Caki2 (cell line): ENCODE results near the gene PTGER2. TPM values are rescaled to one million over a fixed set of nuclear protein-coding genes. Genes with fewer than 3 reads are reported as not detected.

Source experiments
- DNase-seq: peaks from one replicate; pipeline ENCODE4 v3.0.0-alpha.2; 2015; ENCODE audit warnings: low read depth
- in situ Hi-C: cut with HindIII; loops from 2 replicates; pipeline ENCODE4 v1.10.0; 2016; ENCODE audit warnings: low sequenced_read_pairs, low pct_unique_long_range_greater_than_20kb, mixed read lengths
- total RNA-seq: library from RNA; depleted of rRNA; stranded (reverse); fragments of >200 nt; shearing (Covaris generic); gene quantifications from 2 replicates; pipeline ENCODE4 v1.2.3, GENCODE V29; 2014; ENCODE audit warnings: low replicate concordance

Gene PTGER2
- total RNA-seq, 1 experiment from 2014 or later: 0.88 TPM

- in situ Hi-C loops: no loop called here
- DNase-seq: peak; percentile 26
These were observed 14.3 kb upstream of the PTGER2 start for GRCh38 chr14:52299692-52300278.

DNA sequence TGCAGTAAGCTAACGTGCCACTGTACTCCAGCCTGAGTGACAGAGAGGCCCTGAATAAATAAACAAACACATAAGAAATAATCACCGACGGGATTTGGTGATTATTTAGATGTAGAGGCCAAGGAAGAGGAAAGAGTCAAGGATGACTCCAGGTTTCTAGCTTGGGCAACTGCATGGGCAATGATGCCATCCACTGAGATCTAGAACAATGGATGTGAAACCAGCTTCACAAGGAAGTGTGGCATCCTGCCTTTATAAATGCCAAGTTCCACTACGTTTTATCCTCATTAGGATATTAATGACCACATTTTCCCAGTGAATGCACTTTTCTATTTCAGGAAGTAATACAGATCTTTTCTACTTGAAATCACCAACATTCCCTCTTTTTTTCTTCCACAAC is 10.9 kb upstream of the PTGER2 start:
- no peak for DNase-seq
- in situ Hi-C loops: no loop called here

- in situ Hi-C loops: no loop called here
- DNase-seq: no peak
These were observed 9.7 kb upstream of the PTGER2 start for GRCh38 chr14:52304248-52304904.

GRCh38 chr14:52305014-52305413 is 9.1 kb upstream of the PTGER2 start:
- no peak for DNase-seq
- in situ Hi-C loops: no loop called here

DNA sequence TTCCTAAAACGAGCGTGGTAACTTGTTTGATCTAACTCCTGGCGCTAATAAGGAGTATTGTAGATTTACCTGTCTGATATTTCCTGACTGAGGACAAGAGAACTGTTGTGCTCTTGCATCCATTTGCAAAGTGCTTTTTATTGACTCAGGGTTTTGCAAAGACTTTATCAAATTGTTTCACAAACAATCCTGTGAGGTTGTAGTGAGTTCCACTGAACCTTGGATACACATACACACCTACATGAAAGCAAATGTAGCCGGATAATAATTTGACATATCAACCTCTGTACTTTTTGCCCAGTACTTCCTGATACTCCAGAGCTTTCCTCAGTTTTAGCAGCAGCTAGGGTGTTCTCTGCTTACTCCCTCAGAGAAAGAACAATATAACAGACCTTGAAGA is 6.7 kb upstream of the PTGER2 start:
- DNase-seq: no peak
- in situ Hi-C loops: no loop called here

GRCh38 chr14:52307905-52308304 is 6.2 kb upstream of the PTGER2 start:
- in situ Hi-C loops: no loop called here
- DNase-seq: no peak

GRCh38 chr14:52310541-52310940 is 3.6 kb upstream of the PTGER2 start:
- no peak for DNase-seq
- in situ Hi-C loops: no loop called here

DNA sequence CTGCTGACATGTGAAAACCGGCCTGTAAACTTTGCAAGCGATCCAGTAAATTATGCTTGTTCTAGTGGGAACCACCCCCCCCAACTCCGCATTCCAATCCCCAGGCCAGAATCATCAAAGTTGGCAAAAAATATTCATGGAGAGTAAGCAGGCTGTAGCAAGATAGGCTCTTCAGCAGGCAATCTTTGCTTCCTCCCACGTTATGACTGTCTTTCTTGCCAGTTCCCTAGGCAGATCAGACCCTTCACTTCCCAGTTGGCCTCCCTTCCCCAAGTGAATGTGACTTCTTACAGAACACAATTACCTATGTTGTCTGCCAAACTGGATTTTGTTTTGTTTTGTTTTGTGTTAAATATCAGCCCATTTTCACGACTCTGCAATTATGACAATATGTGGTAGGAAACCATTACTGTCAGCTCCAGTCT is 1.2 kb upstream of the PTGER2 start:
- in situ Hi-C loops: no loop called here
- DNase-seq: no peak

- in situ Hi-C loops: no loop called here
- DNase-seq: peak; percentile 10
These were observed 650 bp upstream of the PTGER2 start for GRCh38 chr14:52313462-52313861.

DNA sequence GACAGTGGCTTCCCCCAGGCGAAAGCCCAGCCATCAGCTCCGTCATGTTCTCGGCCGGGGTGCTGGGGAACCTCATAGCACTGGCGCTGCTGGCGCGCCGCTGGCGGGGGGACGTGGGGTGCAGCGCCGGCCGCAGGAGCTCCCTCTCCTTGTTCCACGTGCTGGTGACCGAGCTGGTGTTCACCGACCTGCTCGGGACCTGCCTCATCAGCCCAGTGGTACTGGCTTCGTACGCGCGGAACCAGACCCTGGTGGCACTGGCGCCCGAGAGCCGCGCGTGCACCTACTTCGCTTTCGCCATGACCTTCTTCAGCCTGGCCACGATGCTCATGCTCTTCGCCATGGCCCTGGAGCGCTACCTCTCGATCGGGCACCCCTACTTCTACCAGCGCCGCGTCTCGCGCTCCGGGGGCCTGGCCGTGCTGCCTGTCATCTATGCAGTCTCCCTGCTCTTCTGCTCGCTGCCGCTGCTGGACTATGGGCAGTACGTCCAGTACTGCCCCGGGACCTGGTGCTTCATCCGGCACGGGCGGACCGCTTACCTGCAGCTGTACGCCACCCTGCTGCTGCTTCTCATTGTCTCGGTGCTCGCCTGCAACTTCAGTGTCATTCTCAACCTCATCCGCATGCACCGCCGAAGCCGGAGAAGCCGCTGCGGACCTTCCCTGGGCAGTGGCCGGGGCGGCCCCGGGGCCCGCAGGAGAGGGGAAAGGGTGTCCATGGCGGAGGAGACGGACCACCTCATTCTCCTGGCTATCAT is 663 bp downstream of the PTGER2 start:
- peak; percentile 35 for DNase-seq

GRCh38 chr14:52315355-52315718 is 1.2 kb downstream of the PTGER2 start:
- DNase-seq: no peak
- in situ Hi-C loops: no loop called here

More for the DNA sequence above, 663 bp downstream of the PTGER2 start:
- in situ Hi-C loops: no loop called here

- in situ Hi-C loops: no loop called here
These were observed 4.0 kb downstream of the PTGER2 start for GRCh38 chr14:52318062-52318461.

DNA sequence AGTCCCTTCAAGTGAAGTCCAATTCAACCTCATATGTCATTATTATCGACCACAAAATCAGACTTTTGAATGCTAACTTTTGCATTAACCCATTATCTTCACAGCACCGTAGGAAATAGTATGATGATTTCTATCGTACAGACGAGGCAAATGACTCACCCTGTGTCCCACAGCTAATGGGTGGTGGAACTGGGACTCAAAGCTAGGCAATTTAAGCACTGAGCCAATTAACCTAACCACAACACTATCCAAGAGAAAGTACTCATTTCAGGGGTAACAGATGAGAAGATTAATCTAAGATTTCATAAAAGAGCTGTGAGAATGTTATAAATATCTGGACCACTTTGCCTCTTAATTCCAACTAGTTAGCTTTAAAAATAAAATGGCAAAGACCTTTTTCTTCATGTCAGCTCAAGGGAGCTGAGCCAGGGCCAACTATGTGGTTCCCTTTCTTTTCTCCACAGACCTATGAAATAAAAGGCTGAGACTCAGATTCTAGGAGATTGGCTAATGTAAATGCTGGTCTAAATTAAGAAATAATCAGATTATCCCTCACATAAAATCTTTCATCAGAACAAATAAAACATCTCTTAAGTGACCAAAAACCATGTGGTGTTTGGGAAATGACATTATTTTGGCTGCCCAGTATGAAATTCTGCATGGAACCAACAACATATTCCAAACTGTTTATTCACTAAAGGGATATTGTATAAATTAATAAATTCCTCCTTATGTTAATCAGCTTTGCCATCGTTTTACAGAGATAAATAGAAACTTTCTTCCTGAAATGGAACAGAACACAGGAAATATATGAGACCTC is 4.9 kb downstream of the PTGER2 start:
- no peak for DNase-seq
- in situ Hi-C loops: no loop called here

More at GRCh38 chr14:52318062-52318461, 4.0 kb downstream of the PTGER2 start:
- no peak for DNase-seq

DNA sequence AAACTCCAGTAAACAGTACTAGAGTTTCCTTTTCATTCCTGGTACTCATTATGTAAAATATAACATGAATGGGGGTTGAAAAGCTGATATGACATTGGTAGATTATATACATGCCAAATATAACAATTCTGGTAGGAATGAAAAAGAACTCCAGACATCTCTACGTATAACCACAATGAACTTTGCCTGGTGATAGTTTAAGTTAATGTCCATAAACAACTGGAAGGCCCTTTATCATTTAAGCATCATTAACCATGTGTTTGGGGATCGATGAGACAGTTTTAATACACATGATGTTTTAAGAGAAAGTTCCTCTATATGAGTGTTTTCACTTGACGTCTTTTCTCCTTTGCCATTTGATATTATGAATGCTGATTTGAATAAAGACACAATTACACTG is 5.8 kb downstream of the PTGER2 start:
- in situ Hi-C loops: no loop called here
- no peak for DNase-seq

DNA sequence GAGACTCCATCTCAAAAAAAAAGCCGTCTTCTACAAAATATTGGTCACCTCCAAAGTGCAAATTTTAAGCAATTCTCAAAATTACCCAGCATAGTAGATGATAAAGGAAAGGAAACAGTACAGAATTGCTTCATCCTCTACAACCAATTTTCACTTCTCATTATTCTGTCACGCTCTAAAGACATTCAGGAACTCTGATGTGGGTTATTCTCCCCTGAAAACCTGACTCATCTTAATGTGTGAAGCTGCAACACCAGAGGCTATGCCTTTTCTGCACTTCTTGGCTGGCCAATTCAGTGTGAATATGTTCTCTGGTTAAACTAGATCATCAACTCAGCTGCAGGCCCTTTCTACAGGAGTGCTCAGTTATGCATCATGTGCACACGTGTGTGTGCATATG is 11.0 kb downstream of the PTGER2 start:
- in situ Hi-C loops: no loop called here
- DNase-seq: peak; percentile 57

DNA sequence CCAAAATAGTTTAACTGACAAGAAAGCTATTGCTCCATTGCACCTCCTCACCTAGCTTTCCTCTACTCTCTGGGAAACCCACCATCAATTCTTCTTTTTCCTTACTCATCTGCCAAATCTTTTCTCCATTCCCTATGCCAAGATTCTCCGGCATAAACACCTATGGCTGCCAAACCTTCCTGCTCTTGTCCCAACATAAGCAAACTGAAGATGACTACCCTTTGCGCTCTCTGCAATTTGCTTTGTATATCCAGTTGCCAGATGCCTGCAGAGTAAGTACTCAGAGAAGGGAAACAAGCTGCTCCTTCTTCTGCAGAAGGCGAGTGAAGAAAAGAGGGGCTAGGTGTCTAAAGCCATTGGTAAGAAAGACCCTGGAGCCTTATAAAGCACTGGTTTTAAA is 11.5 kb downstream of the PTGER2 start:
- no peak for DNase-seq
- in situ Hi-C loops: no loop called here

- no peak for DNase-seq
- in situ Hi-C loops: no loop called here
These were observed 13.5 kb downstream of the PTGER2 start for GRCh38 chr14:52327374-52328226.

DNA sequence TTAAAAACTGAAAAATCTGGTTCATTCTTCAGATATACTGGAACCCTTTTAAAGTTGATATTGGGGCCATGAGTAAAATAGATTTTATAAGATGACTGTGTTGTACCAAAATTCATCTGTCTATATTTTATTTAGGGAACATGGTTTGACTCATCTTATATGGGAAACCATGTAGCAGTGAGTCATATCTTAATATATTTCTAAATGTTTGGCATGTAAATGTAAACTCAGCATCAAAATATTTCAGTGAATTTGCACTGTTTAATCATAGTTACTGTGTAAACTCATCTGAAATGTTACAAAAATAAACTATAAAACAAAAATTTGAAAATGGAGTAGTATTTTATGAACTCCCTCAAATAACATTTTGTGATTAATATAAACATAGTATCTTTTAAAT is 14.2 kb downstream of the PTGER2 start:
- DNase-seq: no peak
- in situ Hi-C loops: no loop called here
